ENCODE measurements around the gene FHIP1B.
"Not testable (repeated sequence)": the region's sequence is repeated elsewhere in the genome, so short reads cannot be mapped to it uniquely, and the experiment has no call there.

The FHIP1B gene

DNA sequence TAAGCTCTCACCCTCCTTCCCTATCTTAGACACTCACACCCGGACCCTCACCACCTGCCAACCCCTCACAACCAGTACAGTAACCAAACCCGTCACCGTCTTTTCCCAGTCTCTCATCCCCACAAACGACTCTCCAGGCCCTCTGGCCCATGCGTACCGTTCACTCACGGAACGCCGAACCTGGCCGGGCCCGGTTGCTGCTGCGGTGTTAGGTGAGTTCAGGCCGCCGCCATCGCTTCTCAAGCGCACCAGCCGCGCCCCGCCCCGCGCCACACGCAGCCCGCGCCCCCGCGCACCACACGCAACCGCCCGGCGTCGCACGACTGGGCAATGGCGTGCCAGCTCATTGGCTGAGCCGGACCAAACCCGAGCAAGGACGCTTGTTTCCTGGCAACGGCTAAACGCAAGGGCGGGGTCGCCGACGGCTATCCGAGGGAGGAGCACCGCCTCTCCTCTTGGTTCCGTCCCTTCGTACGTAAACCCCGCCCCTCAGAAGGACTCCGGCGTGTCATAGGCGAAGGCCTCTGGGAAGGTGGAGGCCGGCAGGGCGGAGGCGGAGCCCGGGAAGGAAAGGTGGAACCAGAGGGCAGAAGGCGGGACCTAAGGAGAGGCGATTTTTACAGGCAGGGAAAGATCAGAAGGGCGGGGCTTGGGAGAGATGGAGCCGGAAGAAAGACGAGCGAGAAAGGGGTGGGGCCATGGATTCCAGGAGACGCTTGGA lies at the start of gene FHIP1B:
TSS of gene FHIP1B (minus strand) at position 250 of the 721 bp plus-strand sequence. CDS start 10,120 bp downstream, outside the sequence.
- DNase-seq, result peak; percentile 100

DNA sequence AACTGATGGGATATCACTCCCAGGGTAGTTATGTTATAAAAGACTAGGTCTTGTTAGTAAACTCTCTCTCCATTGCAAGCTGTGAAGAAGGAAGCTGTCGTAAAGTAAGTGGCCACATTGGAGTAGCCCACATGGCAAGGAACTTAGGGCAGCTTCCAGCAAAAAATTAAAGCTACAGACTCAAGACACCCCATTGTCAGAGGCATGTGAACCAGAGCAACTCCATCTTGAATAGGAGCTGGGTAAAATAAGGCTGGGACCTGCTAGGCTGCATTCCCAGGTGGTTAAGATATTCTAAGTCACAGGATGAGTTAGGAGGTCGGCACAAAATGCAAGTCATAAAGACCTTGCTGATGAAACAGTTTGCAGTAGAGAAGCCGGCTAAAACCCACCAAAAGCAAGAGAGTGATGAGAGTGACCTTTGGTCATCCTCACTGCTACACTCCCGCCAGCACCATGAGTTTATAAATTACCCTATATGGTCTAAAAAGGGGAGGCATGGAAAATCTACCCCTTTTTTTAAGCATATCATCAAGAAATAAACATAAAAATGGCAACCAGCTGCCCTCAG lies 49.1 kb upstream of the FHIP1B start:
- no peak for DNase-seq

DNA sequence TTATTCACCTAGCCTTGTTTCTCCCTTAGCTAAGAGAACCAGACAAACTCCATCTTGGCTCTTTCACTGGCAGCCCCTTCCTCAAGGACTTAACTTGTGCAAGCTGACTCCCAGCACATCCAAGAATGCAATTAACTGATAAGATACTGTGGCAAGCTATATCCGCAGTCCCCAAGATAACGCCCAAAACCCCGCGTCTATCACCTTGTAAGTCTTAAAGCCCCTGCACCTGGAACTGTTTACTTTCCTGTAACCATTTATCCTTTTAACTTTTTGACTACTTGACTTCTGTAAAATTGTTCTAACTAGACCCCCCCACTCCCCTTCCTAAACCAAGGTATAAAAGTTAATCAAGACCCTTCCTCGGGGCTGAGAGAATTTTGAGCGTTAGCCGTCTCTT lies 46.4 kb upstream of the FHIP1B start:
- DNase-seq, result not testable (repeated sequence)

- no peak for DNase-seq
Measured at GRCh38 chr11:6273188-6273587, 38.8 kb upstream of the FHIP1B start.

DNA sequence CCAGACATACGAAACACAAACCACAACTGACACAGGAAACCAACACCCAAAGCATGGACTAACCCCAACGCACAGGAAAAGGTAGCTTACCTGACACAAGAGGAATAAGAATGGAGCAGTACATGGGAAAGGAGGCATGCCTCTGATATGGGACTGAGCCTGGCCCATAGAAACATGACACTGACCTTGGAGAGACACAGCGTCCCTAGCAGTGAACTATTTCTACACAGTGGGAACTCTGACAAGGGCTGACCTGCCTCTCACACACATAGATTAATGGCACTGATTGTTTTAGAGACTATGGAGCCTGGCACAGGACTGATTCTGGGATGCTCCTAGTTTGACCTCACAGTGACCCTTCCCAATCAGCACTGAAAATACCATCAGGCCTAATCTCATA lies 37.2 kb upstream of the FHIP1B start:
- DNase-seq, result no peak

DNA sequence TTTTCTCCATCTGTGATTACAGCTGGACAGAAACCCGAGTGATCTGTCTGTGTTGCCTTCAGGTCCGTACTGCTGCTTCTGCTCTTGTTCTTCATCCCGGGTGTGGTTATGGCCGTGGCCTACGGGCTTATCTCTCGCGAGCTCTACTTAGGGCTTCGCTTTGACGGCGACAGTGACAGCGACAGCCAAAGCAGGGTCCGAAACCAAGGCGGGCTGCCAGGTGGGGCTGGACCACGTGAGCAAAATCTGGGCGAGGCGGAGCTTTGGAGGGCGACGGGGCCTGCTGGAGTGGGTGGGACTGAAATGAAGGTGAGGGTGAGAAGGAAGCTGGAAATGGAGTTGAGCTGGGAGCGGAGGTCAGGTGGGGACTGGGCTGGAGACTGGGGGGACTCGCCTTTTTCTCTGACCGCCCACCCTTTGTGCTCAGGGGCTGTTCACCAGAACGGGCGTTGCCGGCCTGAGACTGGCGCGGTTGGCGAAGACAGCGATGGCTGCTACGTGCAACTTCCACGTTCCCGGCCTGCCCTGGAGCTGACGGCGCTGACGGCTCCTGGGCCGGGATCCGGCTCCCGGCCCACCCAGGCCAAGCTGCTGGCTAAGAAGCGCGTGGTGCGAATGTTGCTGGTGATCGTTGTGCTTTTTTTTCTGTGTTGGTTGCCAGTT lies 36.3 kb upstream of the FHIP1B start:
- DNase-seq, result no peak

DNA sequence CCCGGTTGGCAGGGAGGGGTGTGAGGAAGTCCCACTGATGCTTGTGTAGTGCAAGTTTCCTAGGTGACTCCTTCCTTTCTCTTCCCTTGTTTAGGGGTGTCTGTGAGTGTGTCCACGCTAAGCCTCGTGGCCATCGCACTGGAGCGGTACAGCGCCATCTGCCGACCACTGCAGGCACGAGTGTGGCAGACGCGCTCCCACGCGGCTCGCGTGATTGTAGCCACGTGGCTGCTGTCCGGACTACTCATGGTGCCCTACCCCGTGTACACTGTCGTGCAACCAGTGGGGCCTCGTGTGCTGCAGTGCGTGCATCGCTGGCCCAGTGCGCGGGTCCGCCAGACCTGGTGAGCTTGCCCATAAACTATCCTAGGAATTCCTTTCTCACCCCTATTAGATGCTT lies 35.6 kb upstream of the FHIP1B start:
- peak in 1 of 2 experiments; percentile 9 for DNase-seq

DNA sequence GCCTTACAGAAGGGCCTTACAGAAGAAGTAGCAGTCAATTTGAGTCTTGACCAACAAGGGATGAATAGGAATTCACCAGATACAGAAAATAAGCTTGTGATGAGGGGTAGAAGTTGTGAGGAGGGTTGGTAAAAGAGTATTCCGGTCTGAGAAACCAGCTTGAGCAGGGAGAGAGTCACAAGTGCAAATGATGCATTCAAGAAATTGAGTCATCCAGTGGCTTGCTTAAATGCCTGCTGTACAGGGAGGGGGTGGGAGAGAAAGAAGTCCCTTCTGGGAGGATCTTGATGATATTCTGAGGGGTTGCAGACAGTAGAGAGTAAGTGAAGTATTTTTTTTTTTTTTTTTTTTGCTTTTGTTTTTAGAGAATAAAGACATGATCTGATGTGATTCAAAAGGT lies 34.4 kb upstream of the FHIP1B start:
- DNase-seq, result no peak

DNA sequence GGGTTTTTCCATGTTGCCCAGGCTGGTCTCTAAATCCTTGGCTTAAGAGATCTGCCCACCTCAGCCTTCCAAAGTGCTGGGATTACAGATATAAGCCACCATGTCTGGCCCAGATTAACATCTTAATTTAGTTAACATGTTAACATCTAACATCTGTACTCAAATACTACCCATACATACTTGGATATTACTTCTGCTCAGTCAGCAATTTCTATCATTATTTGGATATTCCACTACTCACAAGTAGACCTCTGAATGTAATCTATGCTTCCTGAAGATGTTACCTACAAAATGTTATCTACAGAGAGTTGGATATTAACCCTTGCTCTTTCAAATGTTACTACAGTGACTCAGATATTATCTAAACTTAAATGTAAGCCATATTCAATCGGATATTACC lies 29.2 kb upstream of the FHIP1B start:
- no peak for DNase-seq

DNA sequence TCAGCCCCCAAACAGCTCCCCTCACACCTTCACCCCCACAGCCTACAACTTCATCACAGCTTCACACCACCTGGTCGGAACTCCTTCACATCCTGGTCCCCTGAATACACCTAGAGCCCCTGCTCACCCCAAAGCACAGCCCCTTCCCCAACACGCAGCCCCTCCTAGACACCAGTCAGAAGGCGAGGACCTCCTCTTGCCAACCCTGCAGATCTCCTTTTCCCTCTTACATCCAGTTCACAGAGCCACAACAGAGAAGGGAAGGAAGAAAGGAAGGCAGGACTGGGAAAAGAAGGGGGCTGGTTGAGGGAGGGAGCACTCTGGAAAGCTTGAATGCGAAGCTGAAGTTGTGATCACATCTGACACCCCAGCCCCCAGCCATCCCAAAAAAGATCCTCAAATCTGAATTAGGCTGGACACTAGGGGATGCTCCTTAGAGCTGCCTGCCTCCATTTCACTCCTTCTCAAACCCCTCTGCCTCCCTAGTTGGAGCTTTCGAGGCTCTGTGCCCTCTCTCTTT lies 25.8 kb upstream of the FHIP1B start:
- no peak for DNase-seq

GRCh38 chr11:6258571-6259081 lies 24.2 kb upstream of the FHIP1B start:
- DNase-seq, result peak in 1 of 2 experiments; percentile 33

- no peak for DNase-seq
Measured at GRCh38 chr11:6258141-6258540, 23.7 kb upstream of the FHIP1B start.

- no peak for DNase-seq
Measured at GRCh38 chr11:6253197-6253596, 18.8 kb upstream of the FHIP1B start.

DNA sequence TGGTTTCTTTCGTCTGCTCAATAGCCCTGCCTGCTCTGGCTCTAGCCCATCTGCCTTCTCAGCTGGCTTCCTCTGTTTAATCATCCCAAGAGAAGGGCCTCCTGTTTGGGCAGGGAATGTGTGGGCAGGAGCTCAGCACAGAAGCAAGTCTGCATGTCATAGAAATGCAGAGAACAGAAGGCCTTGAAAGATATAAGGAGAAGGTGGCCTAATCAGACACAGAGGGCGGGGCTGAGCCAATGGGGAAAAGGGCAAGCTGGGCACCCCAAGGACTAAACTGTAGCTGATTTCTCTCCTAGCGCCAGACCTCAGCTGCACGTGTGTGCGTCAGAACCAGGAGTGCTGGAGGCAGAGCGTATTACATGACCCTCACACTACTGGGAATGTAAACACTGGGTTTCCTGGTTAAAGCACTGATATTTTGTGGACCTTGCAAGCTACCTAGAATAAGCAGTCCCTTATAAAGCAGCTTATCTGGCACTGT lies 17.6 kb upstream of the FHIP1B start:
- DNase-seq, result no peak

GRCh38 chr11:6251120-6251733 lies 16.8 kb upstream of the FHIP1B start:
- peak; percentile 48 to 85 for DNase-seq

DNA sequence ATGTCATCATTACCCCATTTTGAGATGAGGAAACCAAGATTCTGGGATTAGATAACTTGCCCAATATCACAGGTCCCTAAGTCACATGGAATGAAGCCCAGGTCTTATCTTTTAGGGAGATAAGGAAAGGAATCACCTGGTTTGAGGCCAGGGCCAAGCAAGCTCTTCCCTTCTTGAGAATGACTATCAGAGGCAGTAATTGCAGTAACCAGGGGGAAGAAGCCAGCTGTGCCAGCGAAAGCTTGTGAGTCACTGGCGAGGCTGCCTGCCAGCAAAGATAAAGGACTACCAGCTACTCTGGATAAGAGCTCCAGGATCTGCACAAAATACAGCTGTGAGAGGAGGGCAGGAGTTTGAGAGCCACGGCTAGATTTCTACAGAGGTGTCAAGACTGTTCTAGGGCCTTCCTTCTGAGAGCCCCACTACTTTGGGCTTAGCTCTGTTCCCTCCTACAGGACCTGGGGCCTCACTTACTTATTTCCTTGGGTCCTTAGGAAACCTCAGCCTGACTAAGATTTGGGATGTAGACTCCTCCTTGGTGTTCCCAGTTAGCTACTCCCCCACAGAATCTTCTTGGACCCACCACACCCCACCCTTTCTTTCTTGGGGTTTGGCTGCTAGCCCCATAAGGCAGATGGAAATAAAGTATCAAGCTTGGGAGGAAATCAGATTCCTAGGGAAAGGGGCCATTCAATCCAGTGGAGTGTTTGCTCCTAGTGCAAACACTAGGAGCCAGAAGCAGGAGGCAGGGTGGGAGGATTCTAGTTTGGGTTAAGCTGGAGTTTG lies 15.5 kb upstream of the FHIP1B start:
- DNase-seq, result no peak

GRCh38 chr11:6248897-6249296 lies 14.5 kb upstream of the FHIP1B start:
- DNase-seq, result not testable (repeated sequence)

- no peak for DNase-seq
Measured at GRCh38 chr11:6248248-6248647, 13.8 kb upstream of the FHIP1B start.

- DNase-seq, result no peak
Measured at GRCh38 chr11:6245536-6245935, 11.1 kb upstream of the FHIP1B start.

DNA sequence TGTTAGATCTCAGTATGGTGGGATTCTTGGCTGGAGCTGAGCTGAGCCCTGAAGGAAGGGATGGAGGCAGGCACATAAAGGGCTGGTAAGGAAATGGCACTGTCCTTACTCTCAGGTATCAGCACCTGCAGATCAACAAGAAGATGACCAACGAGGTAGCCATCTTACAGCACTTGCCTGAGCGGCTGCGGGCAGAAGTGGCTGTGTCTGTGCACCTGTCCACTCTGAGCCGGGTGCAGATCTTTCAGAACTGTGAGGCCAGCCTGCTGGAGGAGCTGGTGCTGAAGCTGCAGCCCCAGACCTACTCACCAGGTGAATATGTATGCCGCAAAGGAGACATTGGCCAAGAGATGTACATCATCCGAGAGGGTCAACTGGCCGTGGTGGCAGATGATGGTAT lies 6.9 kb upstream of the FHIP1B start:
- DNase-seq, result no peak

DNA sequence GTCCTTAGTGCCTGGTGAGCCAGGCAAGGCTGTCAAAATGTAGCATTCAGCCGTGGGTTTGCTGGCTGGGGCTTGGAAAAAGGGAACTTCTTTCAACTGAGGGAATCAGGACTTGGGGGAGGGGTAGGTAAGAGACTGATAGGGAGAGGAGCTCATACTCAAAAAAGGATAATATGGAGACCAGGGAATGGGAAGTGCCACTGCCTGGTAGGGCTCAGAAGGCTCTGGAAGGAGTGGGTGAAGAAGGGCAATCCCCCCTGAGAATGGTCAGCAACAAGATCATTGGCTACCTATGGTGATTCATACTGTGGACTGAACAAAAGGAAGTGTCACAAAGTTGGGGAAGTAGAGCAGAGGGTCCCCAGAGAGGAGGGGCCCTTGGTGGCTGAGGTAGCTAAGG lies 6.3 kb upstream of the FHIP1B start:
- no peak for DNase-seq

- DNase-seq, result no peak
Measured at GRCh38 chr11:6240139-6240538, 5.7 kb upstream of the FHIP1B start.
